ENCODE data around the gene LILRA2. TPM values are rescaled to one million over a fixed set of nuclear protein-coding genes. Genes with fewer than 3 reads are reported as not detected.
"Not testable (repeated sequence)": the region's sequence is repeated elsewhere in the genome, so short reads cannot be mapped to it uniquely, and the experiment has no call there.

The LILRA2 gene
- total RNA-seq, 1 experiment from 2014 or later, result not detected

GRCh38 chr19:54554006-54554405, 19.6 kb upstream of the LILRA2 start:
- DNase-seq, result no peak
- no peak overlapping the region for H3K4me3 ChIP-seq
- no peaks in the 10 kb centered on the region for H3K36me3 ChIP-seq
- H3K9me3 ChIP-seq (replicated peaks), result no peaks in the 10 kb centered on the region
- H3K27me3 ChIP-seq, result peaks cover 13% of the 10 kb centered on the region
- H3K27ac ChIP-seq, result no peak overlapping the region
- H3K4me1 ChIP-seq, result no peaks in the 10 kb centered on the region

GRCh38 chr19:54554896-54555295, 18.7 kb upstream of the LILRA2 start:
- Histone ChIP-seq H3K9me3 (replicated peaks) (no peaks in the 10 kb centered on the region), H3K27ac (no peak overlapping the region), H3K4me1 (no peaks in the 10 kb centered on the region), H3K36me3 (no peaks in the 10 kb centered on the region), H3K27me3 (peaks cover 8% of the 10 kb centered on the region), H3K4me3 (no peak overlapping the region)
- no peak for DNase-seq

- H3K27ac ChIP-seq, result no peak overlapping the region
- H3K27me3 ChIP-seq, result peaks cover 8% of the 10 kb centered on the region
- DNase-seq, result no peak
- no peaks in the 10 kb centered on the region for H3K4me1 ChIP-seq
- no peaks in the 10 kb centered on the region for H3K9me3 ChIP-seq (replicated peaks)
- no peaks in the 10 kb centered on the region for H3K36me3 ChIP-seq
- H3K4me3 ChIP-seq, result no peak overlapping the region
These were observed 17.4 kb upstream of the LILRA2 start for GRCh38 chr19:54556194-54556593.

GRCh38 chr19:54558339-54558738, 15.3 kb upstream of the LILRA2 start:
- Histone ChIP-seq H3K27ac (no peak overlapping the region), H3K9me3 (replicated peaks) (no peaks in the 10 kb centered on the region), H3K27me3 (peaks cover 8% of the 10 kb centered on the region), H3K4me1 (no peaks in the 10 kb centered on the region), H3K4me3 (no peak overlapping the region), H3K36me3 (no peaks in the 10 kb centered on the region)
- DNase-seq, result peak in 1 of 2 experiments; percentile 17

GRCh38 chr19:54560881-54561385, 12.7 kb upstream of the LILRA2 start:
- no peak for DNase-seq
- H3K36me3 ChIP-seq, result no peaks in the 10 kb centered on the region
- no peaks in the 10 kb centered on the region for H3K4me1 ChIP-seq
- no peaks in the 10 kb centered on the region for H3K9me3 ChIP-seq (replicated peaks)
- H3K27me3 ChIP-seq, result peaks cover 8% of the 10 kb centered on the region
- no peak overlapping the region for H3K4me3 ChIP-seq
- no peak overlapping the region for H3K27ac ChIP-seq

GRCh38 chr19:54561840-54562239, 11.8 kb upstream of the LILRA2 start:
- Histone ChIP-seq H3K36me3 (no peaks in the 10 kb centered on the region), H3K27ac (no peak overlapping the region), H3K4me1 (no peaks in the 10 kb centered on the region), H3K27me3 (peaks cover 5% of the 10 kb centered on the region), H3K4me3 (no peak overlapping the region), H3K9me3 (replicated peaks) (no peaks in the 10 kb centered on the region)
- DNase-seq, result no peak

GRCh38 chr19:54563206-54563605, 10.4 kb upstream of the LILRA2 start:
- not testable (repeated sequence) for H3K9me3 ChIP-seq (replicated peaks); H3K36me3 ChIP-seq; H3K4me1 ChIP-seq; H3K27me3 ChIP-seq; DNase-seq; H3K4me3 ChIP-seq; H3K27ac ChIP-seq

- no peak for DNase-seq
- no peaks in the 10 kb centered on the region for H3K27me3 ChIP-seq
These were observed 3.3 kb upstream of the LILRA2 start for GRCh38 chr19:54570316-54570715.

GRCh38 chr19:54571715-54572615, 1.6 kb upstream of the LILRA2 start:
- not testable (repeated sequence) for H3K36me3 ChIP-seq; H3K9me3 ChIP-seq (replicated peaks); H3K27me3 ChIP-seq; H3K4me3 ChIP-seq; DNase-seq; H3K27ac ChIP-seq; H3K4me1 ChIP-seq

More at GRCh38 chr19:54570316-54570715, 3.3 kb upstream of the LILRA2 start:
- Histone ChIP-seq H3K36me3 (no peaks in the 10 kb centered on the region), H3K27ac (no peak overlapping the region), H3K9me3 (replicated peaks) (no peaks in the 10 kb centered on the region), H3K4me1 (no peaks in the 10 kb centered on the region), H3K4me3 (no peak overlapping the region)

- Histone ChIP-seq H3K4me3 (no peak overlapping the region), H3K27me3 (no peaks in the 10 kb centered on the region), H3K9me3 (replicated peaks) (no peaks in the 10 kb centered on the region), H3K27ac (no peak overlapping the region), H3K4me1 (no peaks in the 10 kb centered on the region), H3K36me3 (no peaks in the 10 kb centered on the region)
- no peak for DNase-seq
These were observed 786 bp upstream of the LILRA2 start for GRCh38 chr19:54572696-54573311.

GRCh38 chr19:54574051-54574450, 461 bp downstream of the LILRA2 start:
- DNase-seq, result no peak
- Histone ChIP-seq H3K27ac (no peak overlapping the region), H3K4me3 (no peak overlapping the region), H3K27me3 (no peaks in the 10 kb centered on the region), H3K36me3 (no peaks in the 10 kb centered on the region), H3K4me1 (no peaks in the 10 kb centered on the region), H3K9me3 (replicated peaks) (no peaks in the 10 kb centered on the region)

GRCh38 chr19:54574527-54575056, 1.0 kb downstream of the LILRA2 start:
- no peaks in the 10 kb centered on the region for H3K4me1 ChIP-seq
- no peak for DNase-seq
- no peak overlapping the region for H3K27ac ChIP-seq
- no peaks in the 10 kb centered on the region for H3K27me3 ChIP-seq
- no peak overlapping the region for H3K4me3 ChIP-seq
- H3K9me3 ChIP-seq (replicated peaks), result no peaks in the 10 kb centered on the region
- no peaks in the 10 kb centered on the region for H3K36me3 ChIP-seq

- not testable (repeated sequence) for H3K36me3 ChIP-seq; DNase-seq; H3K4me3 ChIP-seq; H3K4me1 ChIP-seq; H3K27ac ChIP-seq; H3K9me3 ChIP-seq (replicated peaks); H3K27me3 ChIP-seq
These were observed 1.6 kb downstream of the LILRA2 start for GRCh38 chr19:54575205-54575604.

- no peaks in the 10 kb centered on the region for H3K9me3 ChIP-seq (replicated peaks)
- no peaks in the 10 kb centered on the region for H3K36me3 ChIP-seq
- no peak overlapping the region for H3K4me3 ChIP-seq
- H3K27ac ChIP-seq, result no peak overlapping the region
- no peaks in the 10 kb centered on the region for H3K27me3 ChIP-seq
- DNase-seq, result no peak
- H3K4me1 ChIP-seq, result no peaks in the 10 kb centered on the region
These were observed 2.9 kb downstream of the LILRA2 start for GRCh38 chr19:54576411-54576976.

GRCh38 chr19:54577334-54577733, 3.7 kb downstream of the LILRA2 start:
- H3K4me3 ChIP-seq, result no peak overlapping the region
- DNase-seq, result no peak
- no peaks in the 10 kb centered on the region for H3K4me1 ChIP-seq
- H3K9me3 ChIP-seq (replicated peaks), result no peaks in the 10 kb centered on the region
- no peaks in the 10 kb centered on the region for H3K27me3 ChIP-seq
- H3K27ac ChIP-seq, result no peak overlapping the region
- H3K36me3 ChIP-seq, result no peaks in the 10 kb centered on the region

Data from SJCRH30 (cell line).